ENCODE results near the gene ELP5. TPM values are rescaled to one million over a fixed set of nuclear protein-coding genes. Genes with fewer than 3 reads are reported as not detected.

The ELP5 gene
- total RNA-seq, 1 experiment from 2014 or later = 20.3 TPM

GRCh38 chr17:7228920-7229319, 23.1 kb upstream of the ELP5 start:
- Mint-ChIP-seq H3K4me1 (ENCODE audit: low read depth, unreplicated experiment) (peaks cover 17% of the 10 kb centered on the region), H3K9me3 (ENCODE audit: low read depth, unreplicated experiment) (no peaks in the 10 kb centered on the region), H3K27ac (ENCODE audit: unreplicated experiment) (no peak overlapping the region), H3K4me3 (ENCODE audit: low read depth, unreplicated experiment) (no peak overlapping the region), H3K36me3 (ENCODE audit: insufficient read depth, unreplicated experiment) (peaks cover 51% of the 10 kb centered on the region), H3K27me3 (ENCODE audit: unreplicated experiment) (no peaks in the 10 kb centered on the region)
- CTCF ChIA-PET = no interaction called here
- DNase-seq = no peak
- no TSS peak for BruUV-seq (replicated peaks)
- intact Hi-C loops (cut with micrococcal nuclease; ENCODE audit: unreplicated experiment) = no loop called here
- TF ChIP-seq, protein P1, sequence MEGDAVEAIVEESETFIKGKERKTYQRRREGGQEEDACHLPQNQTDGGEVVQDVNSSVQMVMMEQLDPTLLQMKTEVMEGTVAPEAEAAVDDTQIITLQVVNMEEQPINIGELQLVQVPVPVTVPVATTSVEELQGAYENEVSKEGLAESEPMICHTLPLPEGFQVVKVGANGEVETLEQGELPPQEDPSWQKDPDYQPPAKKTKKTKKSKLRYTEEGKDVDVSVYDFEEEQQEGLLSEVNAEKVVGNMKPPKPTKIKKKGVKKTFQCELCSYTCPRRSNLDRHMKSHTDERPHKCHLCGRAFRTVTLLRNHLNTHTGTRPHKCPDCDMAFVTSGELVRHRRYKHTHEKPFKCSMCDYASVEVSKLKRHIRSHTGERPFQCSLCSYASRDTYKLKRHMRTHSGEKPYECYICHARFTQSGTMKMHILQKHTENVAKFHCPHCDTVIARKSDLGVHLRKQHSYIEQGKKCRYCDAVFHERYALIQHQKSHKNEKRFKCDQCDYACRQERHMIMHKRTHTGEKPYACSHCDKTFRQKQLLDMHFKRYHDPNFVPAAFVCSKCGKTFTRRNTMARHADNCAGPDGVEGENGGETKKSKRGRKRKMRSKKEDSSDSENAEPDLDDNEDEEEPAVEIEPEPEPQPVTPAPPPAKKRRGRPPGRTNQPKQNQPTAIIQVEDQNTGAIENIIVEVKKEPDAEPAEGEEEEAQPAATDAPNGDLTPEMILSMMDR (IDR thresholded peaks at IDR 0.05; ENCODE audit: unreplicated experiment) = no peak

DNA sequence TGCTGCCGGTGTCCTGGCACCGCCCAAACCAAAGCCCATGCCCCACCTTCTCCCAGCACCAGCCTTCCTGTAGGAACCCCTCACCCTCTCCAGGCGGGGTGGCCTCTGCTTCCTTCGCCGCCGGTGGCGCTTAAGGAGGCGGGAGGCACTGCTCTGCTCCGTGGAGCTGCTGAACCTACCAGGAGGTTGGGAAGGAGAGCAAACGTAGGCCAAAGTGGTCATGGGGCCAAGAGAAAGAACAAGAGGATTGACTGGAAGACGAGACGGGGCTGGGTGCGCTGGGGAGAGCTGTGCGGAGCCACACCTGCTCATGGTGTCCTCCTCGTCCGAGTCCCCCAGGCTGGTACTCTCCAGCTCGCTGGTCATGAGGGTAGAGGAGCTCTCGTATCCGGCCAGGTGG, 22.5 kb upstream of the ELP5 start:
- H3K4me1 Mint-ChIP-seq (ENCODE audit: low read depth, unreplicated experiment) = peaks cover 17% of the 10 kb centered on the region
- no TSS peak for BruUV-seq (replicated peaks)
- intact Hi-C loops (cut with micrococcal nuclease; ENCODE audit: unreplicated experiment) = no loop called here
- H3K27ac Mint-ChIP-seq (ENCODE audit: unreplicated experiment) = peak overlapping the region; percentile 29
- no peaks in the 10 kb centered on the region for H3K27me3 Mint-ChIP-seq (ENCODE audit: unreplicated experiment)
- TF ChIP-seq, protein P1 (IDR thresholded peaks at IDR 0.05; ENCODE audit: unreplicated experiment) = no peak
- peaks cover 55% of the 10 kb centered on the region for H3K36me3 Mint-ChIP-seq (ENCODE audit: insufficient read depth, unreplicated experiment)
- CTCF ChIA-PET = no interaction called here
- no peak overlapping the region for H3K4me3 Mint-ChIP-seq (ENCODE audit: low read depth, unreplicated experiment)
- DNase-seq = no peak
- H3K9me3 Mint-ChIP-seq (ENCODE audit: low read depth, unreplicated experiment) = no peaks in the 10 kb centered on the region

DNA sequence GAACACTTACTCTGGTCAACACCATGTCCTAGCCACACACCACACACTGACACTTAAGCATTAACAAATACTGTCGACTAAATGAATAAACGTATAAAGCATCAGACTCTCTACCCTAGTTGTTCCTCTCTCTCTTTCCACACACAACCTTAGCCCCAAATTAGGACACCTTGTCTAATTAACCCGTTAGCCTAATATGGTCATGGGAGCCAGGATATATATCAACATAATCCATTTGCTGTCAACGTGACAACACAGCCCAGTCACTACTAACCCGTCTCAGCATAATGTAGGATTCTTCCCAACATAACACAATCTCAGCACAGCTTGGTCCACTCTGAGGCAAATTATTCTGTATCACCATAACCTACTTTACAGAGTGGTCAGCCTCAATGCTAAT, 19.9 kb upstream of the ELP5 start:
- Mint-ChIP-seq H3K9me3 (ENCODE audit: low read depth, unreplicated experiment) (no peaks in the 10 kb centered on the region), H3K27me3 (ENCODE audit: unreplicated experiment) (no peaks in the 10 kb centered on the region), H3K4me3 (ENCODE audit: low read depth, unreplicated experiment) (peak overlapping the region; percentile 82), H3K4me1 (ENCODE audit: low read depth, unreplicated experiment) (peaks cover 38% of the 10 kb centered on the region), H3K27ac (ENCODE audit: unreplicated experiment) (no peak overlapping the region), H3K36me3 (ENCODE audit: insufficient read depth, unreplicated experiment) (peaks cover 63% of the 10 kb centered on the region)
- DNase-seq = no peak
- CTCF ChIA-PET = interaction anchor here (0.8 kb wide), 1 partner anchor 1691 kb away, joined by 3 read pairs; no protein-coding TSS in a partner anchor
- intact Hi-C loops (cut with micrococcal nuclease; ENCODE audit: unreplicated experiment) = no loop called here
- TF ChIP-seq, protein P1 (IDR thresholded peaks at IDR 0.05; ENCODE audit: unreplicated experiment) = no peak
- TSS peak; percentile 20 for BruUV-seq (replicated peaks)

DNA sequence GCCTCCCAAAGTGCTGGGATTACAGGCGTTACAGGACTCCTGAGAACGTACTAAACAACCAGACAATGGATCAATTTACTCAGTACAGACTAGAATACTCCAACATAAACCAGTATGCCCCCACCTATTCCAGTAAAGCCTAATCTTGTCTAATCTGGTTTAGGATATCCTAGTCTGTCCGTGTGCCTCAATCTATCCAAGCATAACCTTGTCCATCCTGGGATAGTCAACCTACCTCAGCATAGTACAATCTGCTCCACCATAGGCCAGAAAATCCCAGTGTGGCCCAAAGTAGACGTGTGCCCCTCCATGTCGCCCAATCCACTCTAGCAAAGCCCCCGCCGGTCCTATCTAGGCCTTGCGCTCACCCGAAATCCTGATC, 18.3 kb upstream of the ELP5 start:
- no TSS peak for BruUV-seq (replicated peaks)
- Mint-ChIP-seq H3K27me3 (ENCODE audit: unreplicated experiment) (no peaks in the 10 kb centered on the region), H3K4me3 (ENCODE audit: low read depth, unreplicated experiment) (peak overlapping the region; percentile 82), H3K9me3 (ENCODE audit: low read depth, unreplicated experiment) (no peaks in the 10 kb centered on the region), H3K4me1 (ENCODE audit: low read depth, unreplicated experiment) (peaks cover 41% of the 10 kb centered on the region), H3K27ac (ENCODE audit: unreplicated experiment) (peak overlapping the region; percentile 95), H3K36me3 (ENCODE audit: insufficient read depth, unreplicated experiment) (peaks cover 68% of the 10 kb centered on the region)
- intact Hi-C loops (cut with micrococcal nuclease; ENCODE audit: unreplicated experiment) = no loop called here
- CTCF ChIA-PET = interaction anchor here (0.7 to 1.8 kb wide), 2 partner anchors 13 to 188 kb away, joined by 3 to 5 read pairs; no protein-coding TSS in a partner anchor
- TF ChIP-seq, protein P1 (IDR thresholded peaks at IDR 0.05; ENCODE audit: unreplicated experiment) = no peak
- no peak for DNase-seq

Data from Calu3 (cell line).